ENCODE measurements around the gene PKDCC. TPM values are rescaled to one million over a fixed set of nuclear protein-coding genes. Genes with fewer than 3 reads are reported as not detected.
A peak's percentile ranks its signal among the peaks of the same experiment; 100 is the strongest.

PKDCC gene
- total and polyA plus RNA-seq, 2 of the 13 experiments (the other 11 are each of a cell fraction or from before 2014, with no cell fraction given), result 52.6 to 58.8 TPM

DNA sequence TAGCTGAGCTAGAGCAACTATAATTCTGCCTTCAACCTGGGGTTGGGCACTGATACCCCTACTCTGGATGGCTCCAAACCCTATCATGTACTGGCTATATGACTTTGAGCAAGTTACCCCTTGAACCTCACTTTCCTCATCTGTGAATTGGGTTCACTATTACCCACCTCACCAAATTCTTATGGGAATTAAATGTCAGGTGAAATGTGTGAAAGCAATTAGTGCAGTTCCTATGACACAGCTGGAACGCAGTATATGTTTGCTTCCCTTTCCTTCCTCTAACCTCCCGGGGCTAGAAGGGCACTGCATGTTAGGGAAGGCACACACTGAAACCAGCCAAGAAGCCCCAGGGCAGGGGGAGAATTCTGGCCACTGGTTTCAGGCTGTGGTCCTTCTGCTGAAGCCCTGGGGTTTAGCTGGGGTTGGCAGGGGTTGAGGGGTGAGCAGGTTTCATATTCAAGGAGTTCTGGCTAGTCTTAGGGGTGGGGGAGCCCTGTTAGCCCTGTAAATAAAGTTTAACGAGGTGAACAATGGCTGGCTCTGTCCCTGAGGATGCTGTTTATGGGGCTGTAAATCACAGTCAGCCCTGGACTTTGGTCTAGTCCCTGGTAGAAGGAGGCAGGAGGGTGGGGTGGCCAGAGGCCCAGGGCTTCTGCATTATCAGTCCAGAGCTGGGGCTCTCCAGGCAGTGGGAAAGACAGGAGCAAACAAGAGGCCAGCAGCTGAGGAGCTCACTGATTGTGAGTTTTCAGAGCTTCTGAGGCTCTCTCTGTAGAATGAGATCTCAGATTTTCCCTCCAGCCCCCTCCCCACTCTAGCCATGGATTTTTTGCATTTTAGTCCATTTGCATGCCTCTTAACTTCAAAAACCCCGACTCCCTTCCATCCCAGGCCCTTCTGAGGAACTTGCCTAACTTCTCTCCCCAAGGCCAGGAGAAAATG is 8.0 kb downstream of the PKDCC start (continued):
- TF ChIP-seq ZBTB8A (CRISPR knock-in tag; IDR thresholded peaks at IDR 0.05; ENCODE audit: borderline replicate concordance, low read depth) (no peak), POLR2AphosphoS5 (IDR thresholded peaks at IDR 0.05; ENCODE audit: low read depth, low read length) (no peak), ZMAT3 (CRISPR knock-in tag; conservative IDR thresholded peaks at IDR 0.05) (peak; percentile 62; the same call in 1 of the 2 replicates), BRCA1 (CRISPR knock-in tag; IDR thresholded peaks at IDR 0.05) (no peak), NFE2 (CRISPR knock-in tag; IDR thresholded peaks at IDR 0.05) (no peak), ZNF430 (CRISPR knock-in tag; IDR thresholded peaks at IDR 0.05) (no peak), ZBTB10 (CRISPR knock-in tag; IDR thresholded peaks at IDR 0.05; ENCODE audit: borderline replicate concordance) (peak; percentile 92; the same call in 1 of the 2 replicates), ZNF282 (IDR thresholded peaks at IDR 0.05; ENCODE audit: partially characterized antibody) (no peak), JUNB (CRISPR knock-in tag; IDR thresholded peaks at IDR 0.05; ENCODE audit: borderline replicate concordance) (no peak), ETV5 (CRISPR knock-in tag; IDR thresholded peaks at IDR 0.05; ENCODE audit: borderline replicate concordance) (peak; percentile 58; the same call in 1 of the 2 replicates), SNAPC4 (CRISPR knock-in tag; IDR thresholded peaks at IDR 0.05) (no peak), TARDBP (CRISPR knock-in tag; IDR thresholded peaks at IDR 0.05) (peak; percentile 82), MED1 (CRISPR knock-in tag; IDR thresholded peaks at IDR 0.05) (peak; percentile 86), SRY (CRISPR knock-in tag; IDR thresholded peaks at IDR 0.05) (no peak), ZFYVE20 (CRISPR knock-in tag; IDR thresholded peaks at IDR 0.05; ENCODE audit: borderline replicate concordance, low read depth) (no peak), ATF7 (IDR thresholded peaks at IDR 0.05) (no peak), ATF7 (CRISPR knock-in tag; IDR thresholded peaks at IDR 0.05) (no peak), NPAS2 (CRISPR knock-in tag; IDR thresholded peaks at IDR 0.05; ENCODE audit: borderline replicate concordance) (no peak)
- TF ChIP-seq, protein P1, sequence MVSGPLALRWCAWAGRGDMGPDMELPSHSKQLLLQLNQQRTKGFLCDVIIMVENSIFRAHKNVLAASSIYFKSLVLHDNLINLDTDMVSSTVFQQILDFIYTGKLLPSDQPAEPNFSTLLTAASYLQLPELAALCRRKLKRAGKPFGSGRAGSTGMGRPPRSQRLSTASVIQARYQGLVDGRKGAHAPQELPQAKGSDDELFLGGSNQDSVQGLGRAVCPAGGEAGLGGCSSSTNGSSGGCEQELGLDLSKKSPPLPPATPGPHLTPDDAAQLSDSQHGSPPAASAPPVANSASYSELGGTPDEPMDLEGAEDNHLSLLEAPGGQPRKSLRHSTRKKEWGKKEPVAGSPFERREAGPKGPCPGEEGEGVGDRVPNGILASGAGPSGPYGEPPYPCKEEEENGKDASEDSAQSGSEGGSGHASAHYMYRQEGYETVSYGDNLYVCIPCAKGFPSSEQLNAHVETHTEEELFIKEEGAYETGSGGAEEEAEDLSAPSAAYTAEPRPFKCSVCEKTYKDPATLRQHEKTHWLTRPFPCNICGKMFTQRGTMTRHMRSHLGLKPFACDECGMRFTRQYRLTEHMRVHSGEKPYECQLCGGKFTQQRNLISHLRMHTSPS (CRISPR knock-in tag; IDR thresholded peaks at IDR 0.05; ENCODE audit: low read depth), result no peak
- TF ChIP-seq, protein P2, sequence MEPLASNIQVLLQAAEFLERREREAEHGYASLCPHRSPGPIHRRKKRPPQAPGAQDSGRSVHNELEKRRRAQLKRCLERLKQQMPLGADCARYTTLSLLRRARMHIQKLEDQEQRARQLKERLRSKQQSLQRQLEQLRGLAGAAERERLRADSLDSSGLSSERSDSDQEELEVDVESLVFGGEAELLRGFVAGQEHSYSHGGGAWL (CRISPR knock-in tag; IDR thresholded peaks at IDR 0.05), result no peak

Measured in HepG2 (cell line).